ENCODE data around the gene BABAM2. TPM values are rescaled to one million over a fixed set of nuclear protein-coding genes. Genes with fewer than 3 reads are reported as not detected.
"Not testable (repeated sequence)": the region's sequence is repeated elsewhere in the genome, so short reads cannot be mapped to it uniquely, and the experiment has no call there.

BABAM2 gene
- total RNA-seq, 4 donors from 2014 or later: 23.7 to 41.1 (median 27.9) TPM

DNA sequence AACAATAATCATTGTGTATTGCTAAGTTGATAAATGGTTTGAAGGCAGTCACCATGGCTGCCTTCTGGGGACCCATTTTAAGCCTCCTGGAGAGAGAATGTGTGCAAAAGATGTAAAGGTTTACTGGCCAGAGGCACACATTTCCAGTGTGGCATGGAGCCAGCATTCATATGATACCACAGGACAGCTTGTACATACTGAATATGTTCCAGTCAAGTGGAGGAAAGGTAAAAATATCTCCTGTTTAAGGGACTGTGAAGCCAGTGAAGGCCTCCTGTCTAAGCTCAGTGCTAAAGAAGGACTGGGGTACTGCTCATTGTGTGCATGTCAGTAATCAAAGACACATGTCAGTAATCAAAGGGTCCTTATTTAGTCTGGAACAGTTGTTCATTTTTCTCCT lies 119.2 kb downstream of the BABAM2 start:
- Histone ChIP-seq H3K36me3 (no peaks in the 10 kb centered on the region), H3K9me3 (no peaks in the 10 kb centered on the region), H3K27me3 (no peaks in the 10 kb centered on the region), H3K4me1 (peaks cover 5% of the 10 kb centered on the region), H3K27ac (no peak overlapping the region), H3K4me3 (no peak overlapping the region)
- TF ChIP-seq POLR2AphosphoS5 (IDR thresholded peaks at IDR 0.05) (no peak), EP300 (IDR thresholded peaks at IDR 0.05) (no peak), POLR2A (IDR thresholded peaks at IDR 0.05) (no peak)
- TF ChIP-seq, protein P1, sequence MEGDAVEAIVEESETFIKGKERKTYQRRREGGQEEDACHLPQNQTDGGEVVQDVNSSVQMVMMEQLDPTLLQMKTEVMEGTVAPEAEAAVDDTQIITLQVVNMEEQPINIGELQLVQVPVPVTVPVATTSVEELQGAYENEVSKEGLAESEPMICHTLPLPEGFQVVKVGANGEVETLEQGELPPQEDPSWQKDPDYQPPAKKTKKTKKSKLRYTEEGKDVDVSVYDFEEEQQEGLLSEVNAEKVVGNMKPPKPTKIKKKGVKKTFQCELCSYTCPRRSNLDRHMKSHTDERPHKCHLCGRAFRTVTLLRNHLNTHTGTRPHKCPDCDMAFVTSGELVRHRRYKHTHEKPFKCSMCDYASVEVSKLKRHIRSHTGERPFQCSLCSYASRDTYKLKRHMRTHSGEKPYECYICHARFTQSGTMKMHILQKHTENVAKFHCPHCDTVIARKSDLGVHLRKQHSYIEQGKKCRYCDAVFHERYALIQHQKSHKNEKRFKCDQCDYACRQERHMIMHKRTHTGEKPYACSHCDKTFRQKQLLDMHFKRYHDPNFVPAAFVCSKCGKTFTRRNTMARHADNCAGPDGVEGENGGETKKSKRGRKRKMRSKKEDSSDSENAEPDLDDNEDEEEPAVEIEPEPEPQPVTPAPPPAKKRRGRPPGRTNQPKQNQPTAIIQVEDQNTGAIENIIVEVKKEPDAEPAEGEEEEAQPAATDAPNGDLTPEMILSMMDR (IDR thresholded peaks at IDR 0.05): no peak
- no peak for DNase-seq (ENCODE audit: low spot score in 2 of 2)

DNA sequence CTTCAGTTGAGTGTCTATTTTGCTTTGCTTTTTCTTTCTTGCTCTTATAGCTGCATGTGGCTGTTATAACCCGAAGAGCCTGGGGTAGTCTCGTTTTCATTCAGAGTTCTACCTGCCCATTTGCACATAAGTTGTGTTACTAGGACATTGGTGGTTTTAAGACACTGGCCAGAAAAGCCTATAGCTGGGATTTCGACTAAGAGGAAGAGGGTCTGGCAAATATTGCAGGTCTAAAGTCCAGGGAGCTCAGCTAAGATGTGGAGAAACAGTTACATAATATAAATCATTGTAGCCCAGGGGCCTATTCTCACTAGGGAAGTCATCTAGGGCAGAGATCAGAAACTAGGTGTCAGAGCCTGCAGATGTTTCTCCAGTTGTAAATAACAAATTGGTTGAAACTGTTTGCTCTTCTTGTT lies 120.8 kb downstream of the BABAM2 start:
- 86% methylated on average over 3 of the region's 3 CpGs for WGBS
- no peak overlapping the region for H3K4me3 ChIP-seq
- TF ChIP-seq, protein P1 (IDR thresholded peaks at IDR 0.05): no peak
- no peak for TF ChIP-seq POLR2AphosphoS5 (IDR thresholded peaks at IDR 0.05)
- no peak for TF ChIP-seq EP300 (IDR thresholded peaks at IDR 0.05)
- no peak for TF ChIP-seq POLR2A (IDR thresholded peaks at IDR 0.05)
- peaks cover 5% of the 10 kb centered on the region for H3K4me1 ChIP-seq
- DNase-seq (ENCODE audit: low spot score in 2 of 2): no peak
- H3K27me3 ChIP-seq: no peaks in the 10 kb centered on the region
- no peak overlapping the region for H3K27ac ChIP-seq
- no peaks in the 10 kb centered on the region for H3K9me3 ChIP-seq
- no peaks in the 10 kb centered on the region for H3K36me3 ChIP-seq

DNA sequence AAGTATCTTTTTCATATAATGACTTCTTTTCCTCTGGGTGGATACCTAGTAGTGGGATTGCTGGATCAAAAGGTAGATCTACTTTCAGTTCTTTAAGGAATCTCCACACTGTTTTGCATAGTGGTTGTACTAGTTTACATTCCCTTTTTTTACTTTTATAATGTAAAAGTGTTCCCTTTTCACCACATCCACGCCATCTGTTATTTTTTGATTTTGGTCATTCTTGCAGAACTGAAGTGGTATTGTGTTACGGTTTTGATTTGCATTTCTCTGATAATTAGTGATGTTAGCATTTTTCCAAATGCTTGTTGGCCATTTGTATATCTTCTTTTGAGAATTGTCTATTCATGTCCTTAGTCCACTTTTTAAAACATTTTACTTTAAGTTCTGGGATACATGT lies 127.9 kb downstream of the BABAM2 start:
- H3K4me1 ChIP-seq; H3K36me3 ChIP-seq; H3K27me3 ChIP-seq; DNase-seq (ENCODE audit: low spot score in 2 of 2); H3K27ac ChIP-seq; H3K9me3 ChIP-seq; H3K4me3 ChIP-seq: not testable (repeated sequence)
- 95% methylated on average over 2 of the region's 2 CpGs for WGBS

DNA sequence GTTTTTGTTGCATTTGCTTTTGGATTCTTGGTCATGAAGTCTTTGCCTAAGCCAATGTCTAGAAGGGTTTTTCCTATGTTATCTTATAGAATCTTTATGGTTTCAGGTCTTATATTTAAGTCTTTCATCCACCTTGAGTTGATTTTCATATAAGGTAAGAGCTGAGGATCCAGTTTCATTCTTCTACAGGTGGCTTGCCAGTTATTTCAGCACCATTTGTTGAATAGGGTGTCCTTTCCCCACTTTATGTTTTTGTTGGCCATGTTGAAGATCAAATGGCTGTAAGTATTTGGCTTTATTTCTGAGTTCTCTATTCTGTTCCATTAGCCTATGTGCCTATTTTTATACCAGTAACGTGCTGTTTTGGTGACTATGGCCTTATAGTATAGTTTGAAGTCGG lies 129.0 kb downstream of the BABAM2 start:
- H3K4me1 ChIP-seq; H3K9me3 ChIP-seq; H3K36me3 ChIP-seq; H3K4me3 ChIP-seq; H3K27ac ChIP-seq; H3K27me3 ChIP-seq; DNase-seq (ENCODE audit: low spot score in 2 of 2): not testable (repeated sequence)
- 96% methylated on average over 2 of the region's 2 CpGs for WGBS

DNA sequence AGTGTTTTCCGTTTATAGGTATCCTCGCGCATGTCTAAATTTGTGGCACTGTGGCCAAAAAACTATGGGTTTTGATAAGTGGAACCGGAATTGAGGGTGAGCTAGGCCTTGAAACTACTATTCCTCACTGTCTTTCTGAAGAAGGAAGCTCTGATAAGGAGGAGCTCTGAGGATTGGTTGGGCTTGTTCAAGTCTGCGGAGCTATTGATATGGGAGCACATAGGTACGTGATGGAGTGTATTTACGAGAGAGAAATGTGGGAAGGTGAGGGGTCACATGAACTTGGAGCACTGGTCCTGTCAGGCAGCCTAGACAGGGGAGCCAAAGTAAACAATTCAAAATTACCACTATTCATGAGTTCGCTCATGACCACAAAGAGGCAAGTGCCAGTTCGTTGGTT lies 131.4 kb downstream of the BABAM2 start:
- H3K4me1 ChIP-seq: no peaks in the 10 kb centered on the region
- no peak for TF ChIP-seq POLR2AphosphoS5 (IDR thresholded peaks at IDR 0.05)
- peaks cover 5% of the 10 kb centered on the region for H3K36me3 ChIP-seq

DNA sequence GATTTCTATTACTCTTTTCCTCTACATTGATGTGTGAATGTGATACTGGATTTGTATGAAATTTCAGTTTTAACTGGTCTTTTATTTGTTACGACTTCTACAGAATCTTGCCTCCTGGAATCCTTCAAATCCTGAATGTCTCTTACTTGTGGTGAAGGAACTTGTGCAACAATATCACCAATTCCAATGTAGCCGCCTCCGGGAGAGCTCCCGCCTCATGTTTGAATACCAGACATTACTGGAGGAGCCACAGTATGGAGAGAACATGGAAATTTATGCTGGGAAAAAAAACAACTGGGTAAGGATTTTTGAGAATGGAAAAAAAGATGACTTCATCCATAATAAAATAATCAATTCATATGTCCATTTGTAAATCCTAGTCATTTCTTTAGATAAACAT lies 134.6 kb downstream of the BABAM2 start:
- peaks cover 5% of the 10 kb centered on the region for H3K36me3 ChIP-seq
- H3K27me3 ChIP-seq: no peaks in the 10 kb centered on the region
- TF ChIP-seq, protein P1 (IDR thresholded peaks at IDR 0.05): no peak
- TF ChIP-seq EP300 (IDR thresholded peaks at IDR 0.05): no peak
- TF ChIP-seq POLR2AphosphoS5 (IDR thresholded peaks at IDR 0.05): no peak
- no peak for TF ChIP-seq POLR2A (IDR thresholded peaks at IDR 0.05)
- WGBS: 89% methylated on average over 4 of the region's 4 CpGs
- no peaks in the 10 kb centered on the region for H3K9me3 ChIP-seq
- no peak overlapping the region for H3K4me3 ChIP-seq
- H3K4me1 ChIP-seq: no peaks in the 10 kb centered on the region
- H3K27ac ChIP-seq: no peak overlapping the region
- no peak for DNase-seq (ENCODE audit: low spot score in 2 of 2)

More for the DNA sequence above, 131.4 kb downstream of the BABAM2 start:
- no peaks in the 10 kb centered on the region for H3K9me3 ChIP-seq
- no peak for DNase-seq (ENCODE audit: low spot score in 2 of 2)
- no peaks in the 10 kb centered on the region for H3K27me3 ChIP-seq
- no peak overlapping the region for H3K4me3 ChIP-seq
- H3K27ac ChIP-seq: no peak overlapping the region
- WGBS: 93% methylated on average over 9 of the region's 9 CpGs

DNA sequence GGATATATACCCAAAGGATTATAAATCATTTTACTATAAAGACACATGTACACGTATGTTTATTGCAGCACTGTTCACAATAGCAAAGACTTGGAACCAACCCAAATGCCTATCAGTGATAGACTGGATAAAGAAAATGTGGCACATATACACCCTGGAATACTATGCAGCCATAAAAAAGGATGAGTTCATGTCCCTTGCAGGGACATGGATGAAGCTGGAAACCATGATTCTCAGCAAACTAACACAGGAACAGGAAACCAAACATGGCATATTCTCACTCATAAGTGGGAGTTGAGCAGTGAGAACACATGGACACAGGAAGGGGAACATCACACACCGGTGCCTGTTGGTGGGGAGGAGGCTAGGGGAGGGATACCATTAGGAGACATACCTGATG lies 135.7 kb downstream of the BABAM2 start:
- not testable (repeated sequence) for H3K27ac ChIP-seq; H3K4me3 ChIP-seq; H3K9me3 ChIP-seq; H3K27me3 ChIP-seq; H3K36me3 ChIP-seq; H3K4me1 ChIP-seq; DNase-seq (ENCODE audit: low spot score in 2 of 2)
- 88% methylated on average over 2 of the region's 2 CpGs for WGBS
